Measurements from ENCODE around the gene PPT2. TPM values are rescaled to one million over a fixed set of nuclear protein-coding genes. Genes with fewer than 3 reads are reported as not detected.

The PPT2 gene
- total RNA-seq, 4 donors from 2014 or later = 16.0 to 120 (median 25.5) TPM

- 93% methylated on average over 8 of the region's 13 CpGs; no CpG with 5 or more reads in 1 of the 2 donors for WGBS, 2 donors (ENCODE audit: low coverage in 1 of 2)
- ATAC-seq = no peak
- peak overlapping the region in 1 of 2 donors; percentile 89 for H3K4me3 ChIP-seq
Measured at GRCh38 chr6:32128751-32129296, 25.1 kb upstream of the PPT2 start.

GRCh38 chr6:32129297-32130088, 24.4 kb upstream of the PPT2 start:
- Histone ChIP-seq H3K27me3 (no peaks in the 10 kb centered on the region), H3K9me3 (no peaks in the 10 kb centered on the region), H3K4me3 (peak overlapping the region; percentile 50 to 89), H3K36me3 (peaks cover 0 to 25% of the 10 kb centered on the region in 2 donors), H3K4me1 (peaks cover 7 to 49% (median 24%) of the 10 kb centered on the region in 3 donors), H3K27ac (peak overlapping the region; percentile 47 to 93 (median 92))
- 18 to 37% methylated on average over 8 to 16 of the region's 22 CpGs for WGBS, 2 donors (ENCODE audit: low coverage in 1 of 2)
- peak; percentile 87 for TF ChIP-seq POLR2AphosphoS5 (IDR thresholded peaks at IDR 0.05)
- TF ChIP-seq EP300 (IDR thresholded peaks at IDR 0.05) = no peak
- peak; percentile 50 for ATAC-seq

More at GRCh38 chr6:32128751-32129296, 25.1 kb upstream of the PPT2 start:
- Histone ChIP-seq H3K27me3 (no peaks in the 10 kb centered on the region), H3K27ac (peak overlapping the region in 3 of 4 donors; percentile 91 to 93 (median 92)), H3K9me3 (no peaks in the 10 kb centered on the region), H3K4me1 (peaks cover 7 to 50% (median 24%) of the 10 kb centered on the region in 3 donors), H3K36me3 (peaks cover 0 to 32% of the 10 kb centered on the region in 2 donors)
- TF ChIP-seq EP300 (IDR thresholded peaks at IDR 0.05) = no peak
- TF ChIP-seq POLR2AphosphoS5 (IDR thresholded peaks at IDR 0.05) = no peak
- no peak for TF ChIP-seq POLR2A (IDR thresholded peaks at IDR 0.05)
- no peak for TF ChIP-seq CTCF (IDR thresholded peaks at IDR 0.05)

- H3K9me3 ChIP-seq = no peaks in the 10 kb centered on the region
- peaks cover 0 to 5% of the 10 kb centered on the region in 2 donors for H3K36me3 ChIP-seq
- H3K4me3 ChIP-seq = no peak overlapping the region
- H3K27ac ChIP-seq = no peak overlapping the region
- H3K27me3 ChIP-seq = no peaks in the 10 kb centered on the region
- WGBS, 2 donors (ENCODE audit: low coverage in 1 of 2) = 75 to 88% methylated on average over 5 to 9 of the region's 14 CpGs
- peaks cover 7 to 33% (median 22%) of the 10 kb centered on the region in 3 donors for H3K4me1 ChIP-seq
- no peak for ATAC-seq
- TF ChIP-seq POLR2AphosphoS5 (IDR thresholded peaks at IDR 0.05) (no peak), POLR2A (IDR thresholded peaks at IDR 0.05) (no peak), CTCF (IDR thresholded peaks at IDR 0.05) (no peak), EP300 (IDR thresholded peaks at IDR 0.05) (no peak)
Measured at GRCh38 chr6:32131439-32131948, 22.4 kb upstream of the PPT2 start.

GRCh38 chr6:32132110-32132509, 21.8 kb upstream of the PPT2 start:
- H3K9me3 ChIP-seq = no peaks in the 10 kb centered on the region
- H3K4me1 ChIP-seq = peaks cover 7 to 27% (median 16%) of the 10 kb centered on the region in 3 donors
- no peak for ATAC-seq
- TF ChIP-seq POLR2A (IDR thresholded peaks at IDR 0.05) = no peak
- TF ChIP-seq EP300 (IDR thresholded peaks at IDR 0.05) = no peak
- no peak for TF ChIP-seq POLR2AphosphoS5 (IDR thresholded peaks at IDR 0.05)
- TF ChIP-seq CTCF (IDR thresholded peaks at IDR 0.05) = no peak
- no peak overlapping the region for H3K4me3 ChIP-seq
- H3K27ac ChIP-seq = no peak overlapping the region
- no peaks in the 10 kb centered on the region for H3K27me3 ChIP-seq
- H3K36me3 ChIP-seq = no peaks in the 10 kb centered on the region

- 74 to 77% methylated on average over 3 to 4 of the region's 4 CpGs for WGBS, 2 donors (ENCODE audit: low coverage in 1 of 2)
Measured at GRCh38 chr6:32133786-32134185, 20.2 kb upstream of the PPT2 start.

More at GRCh38 chr6:32133786-32134185, 20.2 kb upstream of the PPT2 start:
- no peak overlapping the region for H3K4me3 ChIP-seq
- no peak for ATAC-seq
- no peaks in the 10 kb centered on the region for H3K9me3 ChIP-seq
- H3K36me3 ChIP-seq = no peaks in the 10 kb centered on the region
- H3K27me3 ChIP-seq = no peaks in the 10 kb centered on the region
- TF ChIP-seq CTCF (IDR thresholded peaks at IDR 0.05) = no peak
- no peak for TF ChIP-seq EP300 (IDR thresholded peaks at IDR 0.05)
- TF ChIP-seq POLR2AphosphoS5 (IDR thresholded peaks at IDR 0.05) = no peak
- TF ChIP-seq POLR2A (IDR thresholded peaks at IDR 0.05) = no peak
- H3K27ac ChIP-seq = no peak overlapping the region
- H3K4me1 ChIP-seq = peaks cover 7 to 15% (median 8%) of the 10 kb centered on the region in 3 donors

Data from gastroesophageal sphincter (tissue), 4 donors.